Breast epithelium (tissue), 4 donors: ENCODE results near the gene BICC1. TPM values are rescaled to one million over a fixed set of nuclear protein-coding genes. Genes with fewer than 3 reads are reported as not detected.

ENCODE experiments used
- DNase-seq, 2 donors: peaks; one replicate each; pipeline ENCODE4 v3.0.0-alpha.2; 2019; ENCODE audit warnings: low spot score in 2 of 2
- H3K27ac ChIP-seq, 2 donors: fragments of 200-600 bp; sonication (generic) in 1 of 2; one replicate each; pipeline ENCODE4 v1.5.1; 2016 to 2019; ENCODE audit warnings: mild to moderate bottlenecking in 1 of 2
- H3K27me3 ChIP-seq, 2 donors: fragments of 200-600 bp; sonication (generic) in 1 of 2; one replicate each; pipeline versions ENCODE4 v1.5.1 to v1.6.0; 2017 to 2019; ENCODE audit warnings: control low read depth in 1 of 2, mild to moderate bottlenecking in 1 of 2
- H3K36me3 ChIP-seq: fragments of 200-600 bp; one replicate; pipeline ENCODE4 v1.5.1; 2019
- H3K4me1 ChIP-seq, 2 donors: fragments of 200-600 bp; sonication (generic); one replicate each; pipeline ENCODE4 v1.5.1; 2016 to 2019; ENCODE audit warnings: control low read depth in 1 of 2
- H3K4me3 ChIP-seq, 3 donors: fragments of 200-600 bp; sonication (generic); 1 replicate in 2 of 3; 2 replicates in 1 of 3; pipeline ENCODE4 v1.5.1; 2016 to 2019; ENCODE audit warnings: mild to moderate bottlenecking in 3 of 3, moderate library complexity in 2 of 3
- H3K9me3 ChIP-seq, 2 donors: fragments of 200-600 bp; sonication (generic) in 1 of 2; one replicate each; pipeline ENCODE4 v1.5.1; 2016 to 2019; ENCODE audit warnings: control low read depth in 1 of 2
- CTCF ChIP-seq, 3 donors: fragments of 450-650 bp; IDR thresholded peaks; one replicate each; pipeline ENCODE4 v1.5.1; 2016 to 2017; ENCODE audit warnings: antibody characterized with exemption in 3 of 3, mild to moderate bottlenecking in 3 of 3, moderate library complexity in 3 of 3
- POLR2A ChIP-seq: fragments of 450-650 bp; IDR thresholded peaks from one replicate; pipeline ENCODE4 v1.6.1; 2016; ENCODE audit warnings: antibody characterized with exemption, mild to moderate bottlenecking, moderate library complexity
- POLR2AphosphoS5 ChIP-seq, 3 donors: sonication (generic); formaldehyde crosslinking; IDR thresholded peaks; one replicate each; pipeline ENCODE4 v1.6.1; 2017; ENCODE audit warnings: antibody characterized with exemption in 3 of 3
- intact Hi-C: fragments of 100-400 bp; cut with DNase I; formaldehyde crosslinking; loops from one replicate; pipeline ENCODE4 v1.15.1; 2023; ENCODE audit warnings: low total_unique reads
- total RNA-seq, 3 donors: library from RNA; depleted of rRNA; stranded (reverse); fragments of >200 nt; gene quantifications; one replicate each; pipeline ENCODE4 v1.1.0, GENCODE V29; 2016

The BICC1 gene
- total RNA-seq, 3 donors from 2014 or later, result 24.3 to 35.5 (median 26.2) TPM

- intact Hi-C loops, result no loop called here
- Histone ChIP-seq H3K27me3 (no peaks in the 10 kb centered on the region), H3K36me3 (no peaks in the 10 kb centered on the region), H3K4me1 (no peaks in the 10 kb centered on the region), H3K27ac (peak overlapping the region; percentile 69 to 77), H3K9me3 (no peaks in the 10 kb centered on the region), H3K4me3 (peak overlapping the region in 1 of 3 donors; percentile 2)
- TF ChIP-seq POLR2AphosphoS5 (IDR thresholded peaks at IDR 0.05) (no peak), CTCF (IDR thresholded peaks at IDR 0.05) (no peak), POLR2A (no peak)
- peak in 1 of 2 donors; percentile 25 for DNase-seq
Observed at GRCh38 chr10:58645416-58646146, 132.9 kb downstream of the BICC1 start.

- H3K36me3 ChIP-seq, result no peaks in the 10 kb centered on the region
- no peaks in the 10 kb centered on the region for H3K9me3 ChIP-seq
- no peak overlapping the region for H3K4me3 ChIP-seq
- no peak for TF ChIP-seq POLR2AphosphoS5 (IDR thresholded peaks at IDR 0.05)
- no peak for TF ChIP-seq POLR2A
- no peak for TF ChIP-seq CTCF (IDR thresholded peaks at IDR 0.05)
- H3K27me3 ChIP-seq, result no peaks in the 10 kb centered on the region
- no peaks in the 10 kb centered on the region for H3K4me1 ChIP-seq
- intact Hi-C loops, result no loop called here
- H3K27ac ChIP-seq, result peak overlapping the region; percentile 51 to 72
- no peak for DNase-seq
Observed at GRCh38 chr10:58647376-58648112, 134.9 kb downstream of the BICC1 start.

GRCh38 chr10:58648131-58648530 is 135.5 kb downstream of the BICC1 start:
- no peaks in the 10 kb centered on the region for H3K27me3 ChIP-seq
- no peaks in the 10 kb centered on the region for H3K4me1 ChIP-seq
- intact Hi-C loops, result no loop called here
- no peaks in the 10 kb centered on the region for H3K36me3 ChIP-seq
- TF ChIP-seq POLR2A, result no peak
- no peak for TF ChIP-seq CTCF (IDR thresholded peaks at IDR 0.05)
- no peak for TF ChIP-seq POLR2AphosphoS5 (IDR thresholded peaks at IDR 0.05)
- DNase-seq, result no peak
- H3K27ac ChIP-seq, result peak overlapping the region; percentile 51 to 72
- no peaks in the 10 kb centered on the region for H3K9me3 ChIP-seq
- H3K4me3 ChIP-seq, result no peak overlapping the region

GRCh38 chr10:58651040-58651439 is 138.4 kb downstream of the BICC1 start:
- DNase-seq, result no peak
- H3K36me3 ChIP-seq, result no peaks in the 10 kb centered on the region
- no peak overlapping the region for H3K4me3 ChIP-seq
- no peaks in the 10 kb centered on the region for H3K27me3 ChIP-seq
- TF ChIP-seq POLR2A (no peak), CTCF (IDR thresholded peaks at IDR 0.05) (no peak), POLR2AphosphoS5 (IDR thresholded peaks at IDR 0.05) (no peak)
- no peaks in the 10 kb centered on the region for H3K9me3 ChIP-seq
- peak overlapping the region; percentile 7 to 40 for H3K27ac ChIP-seq
- intact Hi-C loops, result loop anchor here (5.0 kb wide), 1 partner anchor 831 kb away; no protein-coding TSS in a partner anchor
- no peaks in the 10 kb centered on the region for H3K4me1 ChIP-seq

GRCh38 chr10:58651742-58652141 is 139.1 kb downstream of the BICC1 start:
- Histone ChIP-seq H3K36me3 (no peaks in the 10 kb centered on the region), H3K4me1 (no peaks in the 10 kb centered on the region), H3K4me3 (no peak overlapping the region), H3K27me3 (no peaks in the 10 kb centered on the region), H3K27ac (peak overlapping the region in 1 of 2 donors; percentile 40), H3K9me3 (no peaks in the 10 kb centered on the region)
- DNase-seq, result no peak
- TF ChIP-seq CTCF (IDR thresholded peaks at IDR 0.05) (no peak), POLR2AphosphoS5 (IDR thresholded peaks at IDR 0.05) (no peak), POLR2A (no peak)
- intact Hi-C loops, result loop anchor here (5.0 kb wide), 1 partner anchor 831 kb away; no protein-coding TSS in a partner anchor
